Right ventricle myocardium superior (tissue), 1 donor: ENCODE measurements around the gene PRRX2. TPM values are rescaled to one million over a fixed set of nuclear protein-coding genes. Genes with fewer than 3 reads are reported as not detected.
"Not testable (repeated sequence)": the region's sequence is repeated elsewhere in the genome, so short reads cannot be mapped to it uniquely, and the experiment has no call there.

Experiments
- ATAC-seq: fragments of 200-7000 bp; cut with Tn5 transposase; one replicate; pipeline ENCODE4 v1.9.1; 2020; ENCODE audit warnings: mild to moderate bottlenecking; ENCODE audit not compliant: poor library complexity
- DNase-seq: peaks from one replicate; pipeline ENCODE4 v3.0.0-alpha.2; 2020
- intact Hi-C: fragments of 100-400 bp; cut with DNase I; formaldehyde crosslinking; loops from one replicate; pipeline ENCODE4 v1.11.2; 2022
- total RNA-seq: library from RNA; stranded (reverse); fragmentation: NEBNext Ultra II Directional; extraction: Animal tissue kit (Norgen Biotek cat#: 25700); gene quantifications from one replicate; pipeline ENCODE4 v1.2.1, GENCODE V29; 2021
- donor health status: DM: no; HTN: yes; CAD: no; lungs with severe emphysema.

PRRX2 gene
- total RNA-seq, 1 donor from 2014 or later: 0.89 TPM

- no peak for DNase-seq
- intact Hi-C loops: no loop called here
- peak; percentile 45 for ATAC-seq
Measured at GRCh38 chr9:129761901-129762369, 96.5 kb downstream of the PRRX2 start.

GRCh38 chr9:129762370-129762984 is 97.0 kb downstream of the PRRX2 start:
- ATAC-seq (peak; percentile 69), DNase-seq (peak; percentile 67)
- intact Hi-C loops: not testable (repeated sequence)

- intact Hi-C loops: no loop called here
- ATAC-seq (peak; percentile 68), DNase-seq (no peak)
Measured at GRCh38 chr9:129762985-129763926, 97.8 kb downstream of the PRRX2 start.

GRCh38 chr9:129765764-129766317 is 100.4 kb downstream of the PRRX2 start:
- ATAC-seq (no peak), DNase-seq (no peak)
- intact Hi-C loops: no loop called here

GRCh38 chr9:129768486-129768885 is 103.0 kb downstream of the PRRX2 start:
- intact Hi-C loops: no loop called here
- DNase-seq (no peak), ATAC-seq (no peak)

- intact Hi-C loops: no loop called here
- ATAC-seq (no peak), DNase-seq (no peak)
Measured at GRCh38 chr9:129769669-129770068, 104.2 kb downstream of the PRRX2 start.

- intact Hi-C loops: no loop called here
- no peak for ATAC-seq
- DNase-seq: no peak
Measured at GRCh38 chr9:129770741-129771140, 105.3 kb downstream of the PRRX2 start.

Other genes starting within 250 kb of the PRRX2 start
- gene C9orf50, start 44.5 kb upstream of the PRRX2 start, total RNA-seq: not detected
- gene NTMT1, start 39.5 kb upstream of the PRRX2 start, total RNA-seq: 66.7 TPM
- 7.9 TPM for gene ASB6, start 23.5 kb upstream of the PRRX2 start, total RNA-seq
- gene PTGES, start 87.4 kb downstream of the PRRX2 start, total RNA-seq: 4.5 TPM
- 10.0 TPM for gene TOR1B, start 137.5 kb downstream of the PRRX2 start, total RNA-seq
- gene TOR1A, start 158.5 kb downstream of the PRRX2 start, total RNA-seq: 12.0 TPM
- 31.4 TPM for gene C9orf78, start 169.6 kb downstream of the PRRX2 start, total RNA-seq
- gene USP20, start 169.8 kb downstream of the PRRX2 start, total RNA-seq: 10.4 TPM